IPS-18a (cell line): ENCODE data around the gene TRABD.
A peak's percentile ranks its signal among the peaks of the same experiment; 100 is the strongest.

Experiments
- H3K27ac ChIP-seq: one replicate; pipeline ENCODE4 v1.5.1; 2013; ENCODE audit warnings: low read length
- H3K27me3 ChIP-seq: one replicate; pipeline ENCODE4 v1.6.1; 2013; ENCODE audit warnings: mild to moderate bottlenecking, low read length; ENCODE audit not compliant: control insufficient read depth, insufficient read depth
- H3K36me3 ChIP-seq: one replicate; pipeline ENCODE4 v1.6.1; 2013; ENCODE audit warnings: low read depth, low read length; ENCODE audit not compliant: control insufficient read depth
- H3K4me1 ChIP-seq: one replicate; pipeline ENCODE4 v1.6.1; 2013; ENCODE audit warnings: low read depth, low read length; ENCODE audit not compliant: control insufficient read depth
- H3K4me3 ChIP-seq: one replicate; pipeline ENCODE4 v1.5.1; 2013; ENCODE audit warnings: low read length
- H3K9ac ChIP-seq: one replicate; pipeline ENCODE4 v1.6.1; 2013; ENCODE audit warnings: mild to moderate bottlenecking, low read length, moderate library complexity
- H3K9me3 ChIP-seq: one replicate; pipeline ENCODE4 v1.6.1; 2013; ENCODE audit warnings: low read depth, low read length; ENCODE audit not compliant: control insufficient read depth

TRABD gene

GRCh38 chr22:50196256-50196655 is 10.5 kb downstream of the TRABD start:
- Histone ChIP-seq H3K27me3 (no peaks in the 10 kb centered on the region), H3K4me1 (no peaks in the 10 kb centered on the region), H3K9ac (no peak overlapping the region), H3K27ac (no peak overlapping the region), H3K4me3 (no peak overlapping the region), H3K36me3 (peaks cover 16% of the 10 kb centered on the region), H3K9me3 (no peaks in the 10 kb centered on the region)

DNA sequence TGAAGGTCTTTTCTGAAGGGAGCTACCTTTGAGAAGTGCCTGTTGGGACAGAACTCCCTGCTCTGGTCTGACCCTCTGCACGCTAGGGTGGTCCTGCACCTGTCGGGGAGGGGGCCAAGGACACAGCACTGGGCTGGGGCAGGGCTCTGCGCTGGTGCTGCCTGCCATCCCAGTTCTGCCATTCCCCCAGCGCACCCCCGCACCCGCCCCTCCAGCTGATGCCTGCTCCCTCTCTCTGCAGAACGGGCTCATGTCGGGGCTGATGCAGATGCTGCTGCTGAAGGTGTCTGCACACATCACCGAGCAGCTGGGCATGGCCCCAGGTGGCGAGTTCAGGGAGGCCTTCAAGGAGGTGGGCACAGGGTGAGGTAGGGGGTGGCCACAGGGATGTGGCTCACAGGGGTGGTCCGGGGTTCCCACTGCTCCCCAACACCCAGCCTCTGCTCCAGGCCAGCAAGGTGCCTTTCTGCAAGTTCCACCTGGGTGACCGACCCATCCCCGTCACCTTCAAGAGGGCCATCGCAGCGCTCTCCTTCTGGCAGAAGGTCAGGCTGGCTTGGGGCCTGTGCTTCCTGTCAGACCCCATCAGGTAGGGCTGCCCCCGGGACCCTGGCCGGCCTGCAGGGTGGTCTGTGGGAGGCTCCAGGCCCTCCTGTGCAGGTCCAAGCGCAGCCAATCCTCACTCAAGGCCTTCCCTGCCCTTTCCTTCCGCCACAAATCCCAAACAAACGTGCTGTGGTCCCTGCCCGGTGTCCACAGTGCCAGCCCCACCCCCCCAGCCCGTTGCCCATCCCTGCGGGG is 11.5 kb downstream of the TRABD start:
- Histone ChIP-seq H3K9ac (no peak overlapping the region), H3K36me3 (peaks cover 16% of the 10 kb centered on the region), H3K4me1 (peaks cover 5% of the 10 kb centered on the region), H3K4me3 (no peak overlapping the region), H3K27ac (no peak overlapping the region), H3K27me3 (no peaks in the 10 kb centered on the region), H3K9me3 (no peaks in the 10 kb centered on the region)

- no peak overlapping the region for H3K9ac ChIP-seq
- H3K36me3 ChIP-seq: peaks cover 16% of the 10 kb centered on the region
- H3K27ac ChIP-seq: no peak overlapping the region
- no peaks in the 10 kb centered on the region for H3K9me3 ChIP-seq
- H3K4me1 ChIP-seq: peaks cover 5% of the 10 kb centered on the region
- no peak overlapping the region for H3K4me3 ChIP-seq
- no peaks in the 10 kb centered on the region for H3K27me3 ChIP-seq
Observed at GRCh38 chr22:50197856-50198623, 12.3 kb downstream of the TRABD start.

DNA sequence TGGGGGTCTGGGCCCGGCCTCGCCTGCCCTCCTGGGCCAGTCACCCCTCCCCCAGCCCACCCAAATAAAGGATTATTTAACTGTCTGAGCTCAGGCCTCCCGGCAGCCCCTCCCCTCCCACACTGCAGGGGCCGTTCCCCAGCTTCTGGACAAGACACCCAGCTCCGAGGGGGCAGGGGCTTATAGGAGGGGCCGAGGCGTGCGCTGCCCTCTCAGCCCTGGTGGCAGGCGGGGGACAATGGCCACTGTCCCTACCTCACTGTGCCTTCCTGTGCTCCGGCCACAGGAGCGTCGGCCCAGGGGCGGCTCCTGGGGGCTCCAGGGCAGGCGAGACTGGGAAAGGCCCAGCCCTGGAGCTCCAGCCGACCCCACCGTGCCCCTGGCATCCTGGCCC is 12.9 kb downstream of the TRABD start:
- Histone ChIP-seq H3K27me3 (no peaks in the 10 kb centered on the region), H3K4me3 (no peak overlapping the region), H3K9ac (no peak overlapping the region), H3K36me3 (peaks cover 16% of the 10 kb centered on the region), H3K4me1 (peaks cover 5% of the 10 kb centered on the region), H3K9me3 (no peaks in the 10 kb centered on the region), H3K27ac (no peak overlapping the region)

DNA sequence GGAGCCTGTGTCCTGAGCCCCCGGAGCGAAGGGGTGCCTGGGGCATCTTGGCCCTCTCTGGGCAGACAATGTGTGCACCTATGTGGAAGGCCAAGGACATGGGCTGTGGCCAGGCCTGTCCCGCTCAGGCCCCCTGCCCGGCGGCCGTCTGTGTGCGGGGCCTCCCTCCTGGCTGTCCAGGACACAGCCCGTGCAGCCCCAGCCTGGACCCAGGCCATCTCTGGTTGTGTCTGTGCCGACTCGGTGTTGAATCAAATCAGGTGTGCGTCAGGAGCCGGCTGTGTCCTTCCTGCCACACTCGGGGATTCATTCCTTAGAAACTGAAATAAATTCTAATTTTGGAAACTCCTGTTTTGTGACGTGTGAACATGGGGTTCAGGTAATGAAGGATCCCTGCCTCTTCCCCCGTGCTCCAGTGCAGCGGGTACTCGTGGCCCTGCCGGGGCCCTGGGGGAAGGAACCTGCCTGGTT is 13.6 kb downstream of the TRABD start:
- Histone ChIP-seq H3K36me3 (peaks cover 17% of the 10 kb centered on the region), H3K27me3 (no peaks in the 10 kb centered on the region), H3K4me1 (peaks cover 5% of the 10 kb centered on the region), H3K9me3 (no peaks in the 10 kb centered on the region), H3K9ac (no peak overlapping the region), H3K27ac (no peak overlapping the region), H3K4me3 (peak overlapping the region; percentile 64)

DNA sequence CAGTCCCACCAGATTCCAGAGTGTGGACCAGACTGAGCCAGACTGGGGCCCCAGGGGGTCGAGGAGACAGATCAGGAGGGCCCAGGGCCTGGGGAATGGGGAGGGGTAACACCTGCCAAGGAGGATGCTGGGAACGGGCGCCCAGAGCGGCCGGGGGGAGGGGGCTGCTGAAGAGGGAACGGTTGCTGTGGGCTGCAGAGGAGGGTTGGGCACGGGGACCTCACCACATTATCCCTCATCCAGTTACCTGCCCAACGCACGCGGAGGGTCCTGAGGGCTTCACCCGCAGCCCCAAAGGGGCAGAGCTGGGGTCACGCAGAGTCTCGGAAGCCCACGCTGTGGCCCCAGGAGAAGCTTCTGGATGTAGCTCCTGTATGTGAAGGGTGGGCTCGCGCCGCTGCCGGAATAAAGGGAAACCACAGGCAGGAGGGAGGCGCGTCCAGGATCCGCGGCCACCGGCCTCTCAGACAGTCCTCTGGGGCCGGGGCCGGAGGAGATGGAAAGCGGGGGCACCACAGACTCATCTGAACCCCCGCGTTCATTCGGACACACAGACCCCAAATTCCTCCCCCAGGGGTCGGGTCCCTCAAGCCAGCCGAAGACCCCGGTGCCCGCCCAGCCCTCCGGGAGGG is 14.2 kb downstream of the TRABD start:
- no peaks in the 10 kb centered on the region for H3K9me3 ChIP-seq
- H3K36me3 ChIP-seq: peaks cover 10% of the 10 kb centered on the region
- H3K27me3 ChIP-seq: no peaks in the 10 kb centered on the region
- H3K4me1 ChIP-seq: peaks cover 5% of the 10 kb centered on the region
- H3K27ac ChIP-seq: no peak overlapping the region
- peak overlapping the region; percentile 64 for H3K4me3 ChIP-seq
- no peak overlapping the region for H3K9ac ChIP-seq

DNA sequence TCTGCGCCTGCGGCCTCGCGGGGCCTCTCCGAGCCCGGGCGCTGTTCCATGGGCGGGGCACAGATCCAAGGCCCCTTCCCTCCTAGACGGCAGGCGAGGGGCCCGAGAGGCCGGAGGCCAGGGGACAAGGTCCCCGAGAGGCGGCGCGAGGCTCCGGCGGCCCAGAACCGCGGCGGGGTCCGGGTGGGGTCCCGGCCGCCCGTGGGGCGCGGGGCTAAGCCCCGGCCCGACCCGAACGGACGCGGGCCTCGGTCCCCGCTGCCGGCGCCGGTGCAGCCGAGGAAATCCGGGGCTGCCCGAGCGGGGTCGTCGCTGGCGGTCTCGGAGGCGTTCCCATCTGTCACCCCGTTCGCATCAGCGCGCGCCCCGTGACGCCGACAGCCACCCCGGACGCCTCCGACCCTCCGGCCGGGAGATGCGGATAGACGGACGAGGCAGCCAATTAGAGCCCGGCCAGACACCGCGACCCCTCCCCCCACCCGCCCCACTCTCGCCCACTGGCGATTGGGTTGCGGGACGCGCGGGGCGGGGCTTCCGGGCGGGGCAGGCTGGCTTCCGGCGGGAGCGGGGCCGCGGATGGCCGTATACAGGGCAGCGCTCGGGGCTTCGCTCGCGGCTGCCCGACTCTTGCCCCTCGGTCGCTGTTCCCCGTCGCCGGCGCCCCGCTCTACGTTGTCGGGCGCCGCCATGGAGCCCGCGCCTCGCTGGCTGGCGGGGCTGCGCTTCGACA is 14.9 kb downstream of the TRABD start, which contains the start of gene SELENOO:
SELENOO (plus strand) TSS at position 551 of the 730 bp plus-strand sequence; CDS start at position 577, 26 bp downstream.
- Histone ChIP-seq H3K27me3 (no peaks in the 10 kb centered on the region), H3K36me3 (peaks cover 9% of the 10 kb centered on the region), H3K9ac (peak within 1 kb of the TSS; percentile 39), H3K9me3 (no peaks in the 10 kb centered on the region), H3K27ac (no peak within 1 kb of the TSS), H3K4me3 (peak within 1 kb of the TSS; percentile 69), H3K4me1 (peaks cover 5% of the 10 kb centered on the region)

DNA sequence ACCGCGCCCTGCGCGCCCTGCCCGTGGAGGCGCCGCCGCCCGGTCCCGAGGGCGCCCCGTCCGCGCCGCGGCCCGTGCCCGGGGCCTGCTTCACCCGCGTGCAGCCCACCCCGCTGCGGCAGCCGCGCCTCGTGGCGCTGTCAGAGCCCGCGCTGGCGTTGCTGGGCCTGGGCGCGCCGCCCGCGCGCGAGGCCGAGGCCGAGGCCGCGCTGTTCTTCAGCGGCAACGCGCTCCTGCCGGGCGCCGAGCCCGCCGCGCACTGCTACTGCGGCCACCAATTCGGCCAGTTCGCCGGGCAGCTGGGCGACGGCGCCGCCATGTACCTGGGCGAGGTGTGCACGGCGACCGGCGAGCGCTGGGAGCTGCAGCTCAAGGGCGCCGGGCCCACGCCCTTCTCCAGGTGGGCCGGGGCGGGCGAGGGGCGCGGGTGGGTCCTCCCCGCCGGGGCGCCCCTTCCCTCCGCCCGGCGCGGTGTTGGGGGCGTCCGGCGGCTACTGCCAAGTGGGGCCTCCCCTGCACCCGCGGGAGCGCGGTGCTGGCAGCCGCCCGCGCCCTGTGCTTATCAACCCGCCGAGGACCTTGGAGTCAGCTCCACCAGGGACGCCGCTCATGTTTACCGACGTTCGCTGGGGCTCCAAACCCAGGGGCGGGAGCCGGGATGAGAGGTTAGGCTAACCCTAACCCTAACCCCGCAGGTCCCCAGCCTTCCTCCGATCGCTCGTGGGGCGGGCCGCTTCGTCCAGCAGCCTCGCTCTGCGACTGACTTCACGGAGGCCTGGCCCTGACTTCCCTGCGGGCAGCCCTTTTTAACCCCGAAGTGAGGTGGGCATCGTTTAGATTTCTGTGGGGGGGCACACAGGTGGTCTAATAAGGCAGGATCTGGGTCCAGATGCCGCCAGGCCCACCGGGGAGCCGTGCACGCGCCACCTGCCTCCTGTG is 15.7 kb downstream of the TRABD start:
- no peaks in the 10 kb centered on the region for H3K9me3 ChIP-seq
- H3K27ac ChIP-seq: no peak overlapping the region
- peaks cover 9% of the 10 kb centered on the region for H3K4me1 ChIP-seq
- H3K27me3 ChIP-seq: no peaks in the 10 kb centered on the region
- peak overlapping the region; percentile 39 for H3K9ac ChIP-seq
- peaks cover 12% of the 10 kb centered on the region for H3K36me3 ChIP-seq
- H3K4me3 ChIP-seq: peak overlapping the region; percentile 69

DNA sequence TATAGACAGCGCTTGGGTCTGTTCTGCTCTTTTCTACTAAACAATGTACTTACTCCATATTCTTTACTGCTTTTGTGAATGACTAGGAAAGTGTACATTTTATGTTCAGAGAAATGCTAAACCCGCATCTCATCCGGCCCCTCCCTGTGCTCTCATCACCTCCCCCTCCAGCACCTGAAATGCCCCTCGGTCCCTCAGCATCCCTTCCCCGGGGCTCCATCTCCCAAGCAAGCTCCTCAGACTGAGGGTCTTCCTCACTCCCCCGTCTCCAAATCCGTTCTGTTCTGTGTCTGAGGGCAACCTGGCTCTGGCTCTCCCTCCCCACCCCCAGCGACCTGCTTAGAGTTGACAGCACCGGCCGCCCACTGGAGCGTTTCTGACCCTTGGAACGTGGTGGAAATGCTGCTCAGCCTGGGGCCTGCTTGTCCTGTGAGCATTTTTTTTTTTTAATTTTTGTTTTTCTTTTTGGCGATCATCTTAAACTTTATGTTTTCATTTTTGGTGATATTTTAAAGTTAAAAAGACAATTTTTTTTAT is 16.5 kb downstream of the TRABD start:
- H3K27ac ChIP-seq: no peak overlapping the region

GRCh38 chr22:50203288-50203687 is 17.6 kb downstream of the TRABD start:
- H3K27ac ChIP-seq: no peak overlapping the region
- H3K4me3 ChIP-seq: no peak overlapping the region
- no peaks in the 10 kb centered on the region for H3K9me3 ChIP-seq
- H3K4me1 ChIP-seq: peaks cover 9% of the 10 kb centered on the region
- H3K27me3 ChIP-seq: no peaks in the 10 kb centered on the region
- H3K36me3 ChIP-seq: peaks cover 19% of the 10 kb centered on the region
- no peak overlapping the region for H3K9ac ChIP-seq

More for the DNA sequence above, 16.5 kb downstream of the TRABD start:
- H3K4me3 ChIP-seq: peak overlapping the region; percentile 69
- peaks cover 9% of the 10 kb centered on the region for H3K4me1 ChIP-seq
- H3K27me3 ChIP-seq: no peaks in the 10 kb centered on the region
- H3K9me3 ChIP-seq: no peaks in the 10 kb centered on the region
- no peak overlapping the region for H3K9ac ChIP-seq
- H3K36me3 ChIP-seq: peaks cover 13% of the 10 kb centered on the region
